ENCODE data around the gene ABCF1.
A peak's percentile ranks its signal among the peaks of the same experiment; 100 is the strongest.

The ABCF1 gene

GRCh38 chr6:30557683-30557981, 13.6 kb upstream of the ABCF1 start:
- no peak for DNase-seq (ENCODE audit: low read depth in 2 of 2)

GRCh38 chr6:30560930-30561329, 10.3 kb upstream of the ABCF1 start:
- no peak for DNase-seq (ENCODE audit: low read depth in 2 of 2)

- DNase-seq (ENCODE audit: low read depth in 2 of 2): no peak
Observed at GRCh38 chr6:30562470-30563425, 8.5 kb upstream of the ABCF1 start.

GRCh38 chr6:30564114-30564513, 7.1 kb upstream of the ABCF1 start:
- DNase-seq (ENCODE audit: low read depth in 2 of 2): no peak

DNA sequence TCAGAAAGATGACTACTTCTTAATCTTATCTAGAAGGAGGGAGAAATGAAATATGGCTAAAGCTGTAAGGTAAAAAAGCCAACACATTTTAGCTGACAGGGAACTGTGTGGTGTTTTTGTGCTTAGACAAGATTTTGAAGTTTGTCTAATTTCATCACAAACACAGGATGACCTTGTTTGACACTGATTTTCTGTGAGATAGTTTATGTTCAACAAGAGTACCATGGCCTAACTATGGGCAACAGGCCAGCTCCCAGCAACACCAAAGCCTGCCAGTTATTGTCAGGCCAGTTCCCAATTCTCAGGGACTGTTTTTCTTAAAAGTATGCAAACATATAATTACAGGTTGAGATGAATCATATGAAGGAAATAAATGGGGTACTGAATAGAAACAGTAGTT, 5.5 kb upstream of the ABCF1 start:
- DNase-seq (ENCODE audit: low read depth in 2 of 2): no peak

DNA sequence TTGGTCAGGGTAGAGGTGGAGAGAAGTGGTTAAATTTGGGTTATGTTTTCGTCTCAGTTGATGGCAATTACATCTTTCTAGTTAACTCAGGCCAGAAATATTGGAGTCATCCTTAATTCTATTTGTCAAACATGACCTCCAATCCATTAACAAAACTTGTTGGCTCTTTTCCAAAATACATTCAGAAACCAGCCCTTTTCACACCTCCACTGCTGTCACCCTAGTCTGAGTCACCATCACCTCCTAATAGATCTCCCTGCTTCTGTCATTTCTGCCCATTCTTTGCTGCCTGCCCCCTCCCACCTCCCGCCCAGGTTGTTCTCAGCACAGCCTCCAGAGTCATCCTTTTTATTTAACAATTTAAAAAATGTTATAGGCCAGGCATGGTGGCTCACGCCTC, 3.0 kb upstream of the ABCF1 start:
- DNase-seq (ENCODE audit: low read depth in 2 of 2): peak in 1 of 2 donors; percentile 21

- DNase-seq (ENCODE audit: low read depth in 2 of 2): no peak
Observed at GRCh38 chr6:30570263-30570662, 979 bp upstream of the ABCF1 start.

DNA sequence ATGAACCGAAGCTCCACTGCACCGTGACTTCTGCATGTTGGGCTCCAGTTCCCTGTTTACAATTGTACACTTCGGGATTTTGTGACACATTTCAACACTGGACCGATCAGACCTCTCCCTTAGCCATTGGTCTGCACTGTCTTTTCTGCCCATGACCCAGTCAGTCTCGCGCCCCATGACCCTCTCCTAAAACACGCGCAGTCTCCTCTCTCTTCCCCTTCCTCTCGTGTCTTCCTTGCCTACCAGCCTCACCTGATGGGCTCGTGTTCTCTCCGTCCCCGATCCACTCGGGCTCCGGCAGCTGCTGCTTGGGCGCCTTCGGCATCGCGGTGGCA, 535 bp upstream of the ABCF1 start:
- peak in 1 of 2 donors; percentile 15 for DNase-seq (ENCODE audit: low read depth in 2 of 2)

- no peak for DNase-seq (ENCODE audit: low read depth in 2 of 2)
Observed at GRCh38 chr6:30571762-30572082, 480 bp downstream of the ABCF1 start.

DNA sequence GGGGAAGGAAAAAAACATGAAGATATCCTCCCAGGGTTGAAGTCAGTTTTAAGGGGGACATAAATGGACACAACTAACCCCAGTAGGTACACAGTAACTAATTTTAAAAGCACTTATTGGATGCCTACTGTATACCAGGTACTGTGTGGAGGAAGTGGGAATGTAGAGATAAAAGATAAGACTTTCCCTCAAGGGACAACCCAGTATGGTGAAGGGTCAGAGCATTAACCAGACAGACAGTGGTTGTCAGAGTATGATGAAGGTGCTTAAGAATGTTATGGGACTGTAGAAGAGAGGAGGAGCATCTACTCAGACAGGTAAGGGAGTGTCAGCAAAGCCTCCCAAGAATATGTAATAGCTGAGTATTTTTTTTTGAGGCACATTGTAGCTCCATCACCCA, 906 bp downstream of the ABCF1 start:
- DNase-seq (ENCODE audit: low read depth in 2 of 2): no peak

DNA sequence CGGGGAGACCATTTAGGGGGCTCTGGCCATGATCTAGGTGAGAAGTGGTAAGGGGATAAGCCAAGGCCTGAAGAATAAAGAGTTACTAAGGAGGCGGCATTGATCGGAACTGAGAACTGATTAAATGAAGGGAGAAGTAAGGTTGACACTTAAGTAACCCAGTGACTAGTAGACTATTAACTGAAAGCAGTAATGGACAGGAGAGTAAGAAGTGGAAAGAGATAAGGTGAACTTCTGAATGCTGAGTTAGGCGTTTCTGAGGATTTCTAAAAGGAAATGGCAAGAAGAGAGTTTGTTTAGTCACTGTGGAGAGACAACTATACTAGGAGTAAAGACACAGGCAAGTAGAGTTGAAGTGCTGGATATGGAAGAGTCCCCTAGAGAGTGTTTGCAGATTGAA, 1.9 kb downstream of the ABCF1 start:
- DNase-seq (ENCODE audit: low read depth in 2 of 2): no peak

DNA sequence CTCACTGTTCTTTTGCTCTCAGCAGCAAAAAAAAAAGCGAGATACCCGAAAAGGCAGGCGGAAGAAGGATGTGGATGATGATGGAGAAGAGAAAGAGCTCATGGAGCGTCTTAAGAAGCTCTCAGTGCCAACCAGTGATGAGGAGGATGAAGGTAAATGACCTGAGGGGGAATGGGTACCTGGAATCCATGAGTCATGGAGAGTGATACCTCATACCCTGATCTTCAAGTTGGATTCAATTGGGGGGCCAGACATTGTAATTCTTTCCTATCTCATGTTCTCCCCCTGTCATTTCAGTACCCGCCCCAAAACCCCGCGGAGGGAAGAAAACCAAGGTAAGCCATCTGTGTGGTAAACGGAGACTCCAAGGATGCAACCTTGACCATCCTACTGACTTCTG, 6.8 kb downstream of the ABCF1 start:
- no peak for DNase-seq (ENCODE audit: low read depth in 2 of 2)

- no peak for DNase-seq (ENCODE audit: low read depth in 2 of 2)
Observed at GRCh38 chr6:30583921-30584320, 12.7 kb downstream of the ABCF1 start.

GRCh38 chr6:30589754-30590358, 18.6 kb downstream of the ABCF1 start:
- no peak for DNase-seq (ENCODE audit: low read depth in 2 of 2)

DNA sequence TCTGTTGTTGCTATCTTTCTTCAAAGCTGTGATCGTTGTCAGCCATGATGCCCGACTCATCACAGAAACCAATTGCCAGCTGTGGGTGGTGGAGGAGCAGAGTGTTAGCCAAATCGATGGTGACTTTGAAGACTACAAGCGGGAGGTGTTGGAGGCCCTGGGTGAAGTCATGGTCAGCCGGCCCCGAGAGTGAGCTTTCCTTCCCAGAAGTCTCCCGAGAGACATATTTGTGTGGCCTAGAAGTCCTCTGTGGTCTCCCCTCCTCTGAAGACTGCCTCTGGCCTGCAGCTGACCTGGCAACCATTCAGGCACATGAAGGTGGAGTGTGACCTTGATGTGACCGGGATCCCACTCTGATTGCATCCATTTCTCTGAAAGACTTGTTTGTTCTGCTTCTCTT, 19.3 kb downstream of the ABCF1 start:
- DNase-seq (ENCODE audit: low read depth in 2 of 2): no peak

GRCh38 chr6:30591008-30591407, 19.8 kb downstream of the ABCF1 start:
- DNase-seq (ENCODE audit: low read depth in 2 of 2): no peak

GRCh38 chr6:30592287-30592686, 21.0 kb downstream of the ABCF1 start:
- no peak for DNase-seq (ENCODE audit: low read depth in 2 of 2)

GRCh38 chr6:30597315-30598144, 26.3 kb downstream of the ABCF1 start:
- peak; percentile 47 to 68 for DNase-seq (ENCODE audit: low read depth in 2 of 2)

DNA sequence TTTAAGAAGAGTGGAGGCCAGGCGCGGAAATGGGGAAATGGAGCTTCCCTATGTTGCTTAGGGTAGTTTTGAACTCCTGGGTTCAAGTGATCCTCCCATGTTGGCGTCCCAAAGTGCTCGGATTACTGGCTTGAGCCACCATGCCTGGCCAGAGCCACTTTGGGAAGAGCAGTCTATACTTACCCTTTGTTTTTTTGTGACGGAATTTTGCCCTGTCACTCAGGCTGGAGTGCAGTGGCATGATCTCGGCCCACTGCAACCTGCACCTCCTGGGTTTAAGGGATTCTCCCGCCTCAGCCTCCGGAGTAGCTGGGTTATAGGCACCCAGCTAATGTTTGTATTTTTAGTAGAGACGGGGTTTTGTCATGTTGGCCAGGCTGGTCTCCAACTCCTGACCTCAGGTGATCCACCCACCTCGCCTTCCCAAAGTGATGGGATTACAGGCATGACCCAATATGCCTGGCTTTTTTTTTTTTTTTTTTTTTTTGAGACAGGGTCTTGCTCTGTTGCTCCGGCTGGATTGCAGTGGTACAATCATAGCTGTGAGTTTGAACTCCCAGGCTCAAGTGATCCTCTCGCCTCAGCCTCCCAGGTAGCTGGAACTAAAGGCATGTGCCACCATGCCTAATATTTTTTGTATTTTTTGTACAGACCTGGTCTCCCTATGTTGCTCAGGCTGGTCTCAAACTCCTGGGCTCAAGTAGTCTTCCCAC, 27.8 kb downstream of the ABCF1 start:
- no peak for DNase-seq (ENCODE audit: low read depth in 2 of 2)

- DNase-seq (ENCODE audit: low read depth in 2 of 2): no peak
Observed at GRCh38 chr6:30599625-30600324, 28.5 kb downstream of the ABCF1 start.

DNA sequence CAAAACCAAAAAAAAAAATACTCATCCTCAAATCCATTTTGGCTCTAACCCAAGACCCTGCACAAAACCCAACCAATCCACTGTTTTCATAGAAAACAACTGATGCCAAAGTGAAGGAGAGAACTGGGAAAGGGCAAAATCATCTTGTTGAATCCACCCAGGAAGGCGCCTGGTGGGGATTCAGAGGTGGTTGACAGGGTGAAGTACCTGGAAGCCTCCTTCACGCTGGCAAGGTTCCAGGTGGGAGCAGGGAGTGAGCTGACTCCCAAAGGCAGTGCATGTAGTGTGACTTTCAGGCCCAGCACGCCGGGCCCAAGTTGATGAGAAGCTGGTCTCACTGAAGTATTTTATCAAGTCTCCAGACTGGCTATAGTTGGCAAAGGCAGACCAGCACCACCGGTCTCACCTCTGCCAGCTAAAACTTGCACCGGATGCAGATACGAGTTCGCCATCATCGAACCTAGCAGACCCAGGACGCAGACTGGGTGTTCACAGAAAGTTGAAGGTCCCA, 29.3 kb downstream of the ABCF1 start:
- no peak for DNase-seq (ENCODE audit: low read depth in 2 of 2)
